HepG2 (cell line): ENCODE measurements around the gene PRKAG3. TPM values are rescaled to one million over a fixed set of nuclear protein-coding genes. Genes with fewer than 3 reads are reported as not detected.

Source experiments
- ATAC-seq: fragments of 200-7000 bp; cut with Tn5 transposase; 3 replicates; pipeline ENCODE4 v1.9.1; 2020; ENCODE audit warnings: mild to moderate bottlenecking, moderate library complexity
- BruUV-seq: library from RNA; stranded (reverse); fragments of 400-500 nt; replicated peaks from 2 replicates; lab custom pipeline; 2021; lab: Mats Ljungman, UMichigan
- CTCF ChIA-PET: fragments of 300-600 bp; formaldehyde crosslinking; extraction: SDS; loops from one replicate; lab custom pipeline; 2021; ENCODE audit warnings: low total read pairs, inconsistent platforms, low intra/inter-chr PET ratio; lab: Yijun Ruan, JAX
- POLR2A ChIA-PET: fragments of 350-600 bp; sonication (Branson Sonifier 250); formaldehyde crosslinking; loops from one replicate; lab custom pipeline; 2020; ENCODE audit warnings: antibody characterized with exemption, inconsistent platforms; lab: Yijun Ruan, JAX
- DNase-seq: peaks from one replicate; pipeline ENCODE4 v3.0.0-alpha.2; 2015; ENCODE audit warnings: low spot score
- FAIRE-seq: peaks from 3 replicates; lab custom pipeline; 2011; peaks lifted over from hg19 to GRCh38; lab: Jason Lieb, UNC
- H2AFZ ChIP-seq: one replicate; pipeline ENCODE4 v1.6.1; 2011; ENCODE audit warnings: low read length, inconsistent platforms
- H3K27ac ChIP-seq: fragments of 300-600 bp; 3 replicates; pipeline ENCODE4 v1.8.0; 2011; ENCODE audit warnings: mixed run types, mild to moderate bottlenecking, mixed read lengths, low read length, inconsistent platforms; ENCODE audit not compliant: insufficient read depth; ENCODE audit errors: extremely low read length
- H3K27me3 ChIP-seq, 2 experiments: fragments of 200-600 bp in 1 of 2; 2 replicates in 1 of 2; 3 replicates in 1 of 2; pipeline versions ENCODE4 v1.6.0 to v1.8.0; 2011; ENCODE audit warnings: low read length in 2 of 2, mild to moderate bottlenecking in 2 of 2, moderate library complexity in 2 of 2, inconsistent platforms in 1 of 2; ENCODE audit not compliant: insufficient read depth in 2 of 2, control insufficient read depth in 1 of 2
- H3K36me3 ChIP-seq, 2 experiments: fragments of 200-600 bp in 1 of 2; replicated peaks in 1 of 2; 2 replicates in 1 of 2; 3 replicates in 1 of 2; pipeline versions ENCODE4 v1.5.1 to v1.8.0; 2011; ENCODE audit warnings: low read length in 2 of 2, inconsistent platforms in 1 of 2; ENCODE audit not compliant: insufficient read depth in 2 of 2, control insufficient read depth in 1 of 2
- H3K4me1 ChIP-seq: 2 replicates; pipeline ENCODE4 v1.5.1; 2012; ENCODE audit warnings: low read length, inconsistent platforms; ENCODE audit not compliant: insufficient read depth
- H3K4me2 ChIP-seq: 2 replicates; pipeline ENCODE4 v1.6.0; 2011; ENCODE audit warnings: low read depth, low read length, inconsistent platforms
- H3K4me3 ChIP-seq, 3 experiments: fragments of 200-600 bp in 1 of 3; sonication (generic), shearing (Covaris generic) in 1 of 3; replicated peaks in 1 of 3; 2 replicates each; pipeline ENCODE4 v1.5.1; 2011 to 2016; ENCODE audit warnings: low read length in 3 of 3, inconsistent platforms in 2 of 3, low read depth in 2 of 3, mild to moderate bottlenecking in 2 of 3, control low read depth in 1 of 3, mixed read lengths in 1 of 3; ENCODE audit not compliant: insufficient read depth in 1 of 3
- H3K79me2 ChIP-seq: one replicate; pipeline ENCODE4 v1.6.1; 2011; ENCODE audit warnings: low read length, inconsistent platforms; ENCODE audit not compliant: insufficient read depth
- H3K9ac ChIP-seq: 2 replicates; pipeline ENCODE4 v1.6.0; 2011; ENCODE audit warnings: mild to moderate bottlenecking, low read depth, low read length, inconsistent platforms; ENCODE audit not compliant: insufficient read depth
- H3K9me3 ChIP-seq: 2 replicates; pipeline ENCODE4 v1.5.1; 2012; ENCODE audit warnings: mild to moderate bottlenecking, low read length
- H4K20me1 ChIP-seq: 2 replicates; pipeline ENCODE4 v1.6.0; 2011; ENCODE audit warnings: inconsistent platforms, mild to moderate bottlenecking, low read length, moderate library complexity; ENCODE audit not compliant: insufficient read depth
- AGO2 ChIP-seq: fragments of 200-400 bp; formaldehyde crosslinking; optimal IDR thresholded peaks from 2 replicates; pipeline ENCODE3; 2017; ENCODE audit warnings: mild to moderate bottlenecking, low read depth, low read length, moderate library complexity
- AHDC1 ChIP-seq: sonication (generic); formaldehyde crosslinking; IDR thresholded peaks from 2 replicates; pipeline ENCODE4 v1.5.1; 2020; ENCODE audit warnings: mild to moderate bottlenecking, missing genetic modification reagents, borderline replicate concordance
- ATAD3A ChIP-seq: sonication (generic); formaldehyde crosslinking; IDR thresholded peaks from 2 replicates; pipeline ENCODE4 v1.4.0; 2020; ENCODE audit warnings: missing genetic modification reagents
- CREBL2 ChIP-seq: sonication (generic); formaldehyde crosslinking; IDR thresholded peaks from 2 replicates; pipeline ENCODE4 v1.8.1; 2023; ENCODE audit warnings: missing genetic modification reagents, mild to moderate bottlenecking, borderline replicate concordance
- FOXM1 ChIP-seq: sonication (generic); formaldehyde crosslinking; IDR thresholded peaks from 2 replicates; pipeline ENCODE4 v1.5.0; 2020; ENCODE audit warnings: missing genetic modification reagents
- HCFC1 ChIP-seq: fragments of 150-350 bp; IDR thresholded peaks from 2 replicates; pipeline ENCODE4 v1.6.1; 2014; ENCODE audit warnings: low read depth, low read length
- HOXA9 ChIP-seq: sonication (generic); formaldehyde crosslinking; IDR thresholded peaks from 2 replicates; pipeline ENCODE4 v1.8.1; 2022; ENCODE audit warnings: missing genetic modification reagents, mild to moderate bottlenecking, moderate library complexity, borderline replicate concordance
- KDM6A ChIP-seq: IDR thresholded peaks from 2 replicates; pipeline ENCODE4 v1.6.1; 2016; ENCODE audit warnings: low read depth
- MXD4 ChIP-seq: IDR thresholded peaks from 2 replicates; pipeline ENCODE4 v1.6.1; 2016; ENCODE audit warnings: mild to moderate bottlenecking, missing biosample characterization, missing genetic modification reagents
- NR2F6 ChIP-seq, 2 experiments: IDR thresholded peaks; 2 replicates each; pipeline ENCODE4 v1.6.1; 2016; ENCODE audit warnings: antibody characterized with exemption in 1 of 2, mild to moderate bottlenecking in 1 of 2
- TBX3 ChIP-seq: fragments of 450-650 bp; IDR thresholded peaks from 2 replicates; pipeline ENCODE4 v1.6.1; 2017; ENCODE audit warnings: antibody characterized with exemption, mild to moderate bottlenecking, inconsistent platforms, borderline replicate concordance
- THYN1 ChIP-seq: sonication (generic); formaldehyde crosslinking; IDR thresholded peaks from 2 replicates; pipeline ENCODE4 v1.8.1; 2023; ENCODE audit warnings: low read depth, mild to moderate bottlenecking, moderate library complexity, missing genetic modification reagents, borderline replicate concordance
- ZNF33B ChIP-seq: sonication (generic); formaldehyde crosslinking; IDR thresholded peaks from 2 replicates; pipeline ENCODE4 v1.5.1; 2020; ENCODE audit warnings: mild to moderate bottlenecking, missing genetic modification reagents
- ZNF549 ChIP-seq: sonication (generic); formaldehyde crosslinking; IDR thresholded peaks from 2 replicates; pipeline ENCODE4 v1.5.0; 2020; ENCODE audit warnings: missing genetic modification reagents
- ZNF644 ChIP-seq: IDR thresholded peaks from 2 replicates; pipeline ENCODE4 v1.6.1; 2016; ENCODE audit warnings: low read depth
- ZNF766 ChIP-seq: sonication (generic); formaldehyde crosslinking; IDR thresholded peaks from 2 replicates; pipeline ENCODE4 v1.5.0; 2020; ENCODE audit warnings: missing genetic modification reagents, borderline replicate concordance
- ZNF800 ChIP-seq: sonication (generic); formaldehyde crosslinking; IDR thresholded peaks from 2 replicates; pipeline ENCODE4 v1.4.0; 2020; ENCODE audit warnings: missing genetic modification reagents
- WGBS: methylation state at CpG from one replicate; pipeline ENCODE4 v1.1.6; 2017; ENCODE audit warnings: low lambda C conversion rate; 5-methylcytosine and 5-hydroxymethylcytosine counted together
- in situ Hi-C: cut with HindIII; loops from 2 replicates; pipeline ENCODE4 v1.10.0; 2017; ENCODE audit warnings: low pct_unique_long_range_greater_than_20kb; ENCODE audit not compliant: extremely low pct_ligation_motif_present
- intact Hi-C: fragments of 100-400 bp; cut with micrococcal nuclease; formaldehyde crosslinking; loops from one replicate; pipeline ENCODE4 v1.10.0; 2022; ENCODE audit not compliant: unreplicated experiment
- polyA plus RNA-seq, 8 experiments: library from polyadenylated mRNA; depleted of rRNA in 3 of 8; stranded (reverse) in 7 of 8; unstranded in 1 of 8; fragments of >200 nt; fragmentation: Illumina TruSeq in 4 of 8; extraction: Trizol in 4 of 8; gene quantifications; 2 replicates each; pipeline versions ENCODE4 v1.2.1 to v1.2.3, GENCODE V29; 2011 to 2016; ENCODE audit warnings: low read depth in 4 of 8, missing spikeins in 1 of 8, mixed read lengths in 1 of 8; ENCODE audit not compliant: insufficient read depth in 1 of 8
- total RNA-seq, 5 experiments: library from RNA; depleted of rRNA; stranded (reverse); fragments of >200 nt; fragmentation: Illumina TruSeq; extraction: Trizol; gene quantifications; 2 replicates each; pipeline ENCODE4 v1.2.3, GENCODE V29; 2016; ENCODE audit warnings: low read depth in 1 of 5

PRKAG3 gene
- total and polyA plus RNA-seq, 2 of the 13 experiments (the other 11 are each of a cell fraction or from before 2014, with no cell fraction given): not detected

- ATAC-seq: peak; percentile 16
- TF ChIP-seq NR2F6 (IDR thresholded peaks at IDR 0.05): no peak
- no peak for TF ChIP-seq NR2F6 (CRISPR knock-in tag; IDR thresholded peaks at IDR 0.05)
- TF ChIP-seq ZNF549 (CRISPR knock-in tag): no peak
- TF ChIP-seq ATAD3A (CRISPR knock-in tag): no peak
- no peak for TF ChIP-seq AHDC1 (CRISPR knock-in tag)
- no peak for TF ChIP-seq ZNF766 (CRISPR knock-in tag)
- peak; percentile 81 for TF ChIP-seq ZNF800 (CRISPR knock-in tag)
- no peak for TF ChIP-seq THYN1
- TF ChIP-seq FOXM1: no peak
- no peak for TF ChIP-seq ZNF644
- TF ChIP-seq AGO2: no peak
- TF ChIP-seq HOXA9 (CRISPR knock-in tag): no peak
- TF ChIP-seq KDM6A (CRISPR knock-in tag): no peak
- TF ChIP-seq ZNF33B (CRISPR knock-in tag): no peak
- no peak for TF ChIP-seq HCFC1
- no peak for TF ChIP-seq TBX3
- TF ChIP-seq CREBL2: 0 out of 2 replicates have a peak, but pooled peaks have one; percentile 30
- TF ChIP-seq MXD4 (CRISPR knock-in tag): no peak
Measured at GRCh38 chr2:218859988-218860831, 28.6 kb upstream of the PRKAG3 start.

More at GRCh38 chr2:218859988-218860831, 28.6 kb upstream of the PRKAG3 start:
- FAIRE-seq: no peak
- H3K27ac ChIP-seq: no peak overlapping the region
- no peaks in the 10 kb centered on the region for H3K9me3 ChIP-seq
- no peaks in the 10 kb centered on the region; the same call in 1 of the 2 replicates for H4K20me1 ChIP-seq
- POLR2A ChIA-PET: no interaction called here
- peak overlapping the region; percentile 30 to 67 (median 32); a peak in 4 of 6 replicates for H3K4me3 ChIP-seq
- no peak overlapping the region for H2AFZ ChIP-seq
- H3K9ac ChIP-seq: no peak overlapping the region
- in situ Hi-C loops (no loop called here), intact Hi-C loops (loop anchor here (10.0 kb wide), 2 partner anchors 95 to 125 kb away; partner anchors contain the start of genes CDK5R2 and FEV)
- 13% methylated on average over 32 of the region's 47 CpGs for WGBS
- no peaks in the 10 kb centered on the region for H3K36me3 ChIP-seq
- no peak for DNase-seq
- H3K79me2 ChIP-seq: no peaks in the 10 kb centered on the region
- H3K4me1 ChIP-seq: peaks cover 27% of the 10 kb centered on the region
- CTCF ChIA-PET: no interaction called here
- H3K4me2 ChIP-seq: peak overlapping the region; percentile 61
- no TSS peak for BruUV-seq
- peaks cover 18 to 83% of the 10 kb centered on the region in 2 experiments for H3K27me3 ChIP-seq
